NCI-H69 (cell line): ENCODE measurements around the gene YY1AP1.
"Not testable (repeated sequence)": the region's sequence is repeated elsewhere in the genome, so short reads cannot be mapped to it uniquely, and the experiment has no call there.

ENCODE experiments used
- DNase-seq: peaks from one replicate; lab custom pipeline; 2025; lab: John Stamatoyannopoulos, UW

Gene YY1AP1

DNA sequence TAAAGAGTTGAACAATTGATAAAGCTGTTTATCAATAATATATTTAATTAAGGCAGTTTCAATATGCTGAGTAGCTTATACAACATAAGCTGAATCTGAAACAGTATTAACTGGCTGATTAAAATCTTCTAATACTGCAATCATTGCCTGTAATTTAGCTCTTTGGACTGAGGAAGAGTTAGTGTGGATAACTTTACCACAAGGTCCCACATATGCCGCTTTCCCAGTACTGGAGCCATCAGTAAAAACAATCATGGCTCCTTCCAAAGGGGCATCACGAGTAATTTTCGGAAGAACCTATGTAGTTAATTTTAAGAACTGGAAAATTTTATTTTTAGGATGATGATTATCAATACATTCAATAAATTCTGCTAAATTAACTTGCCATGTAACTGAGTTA is 7.0 kb upstream of the YY1AP1 start:
- DNase-seq, result no peak

DNA sequence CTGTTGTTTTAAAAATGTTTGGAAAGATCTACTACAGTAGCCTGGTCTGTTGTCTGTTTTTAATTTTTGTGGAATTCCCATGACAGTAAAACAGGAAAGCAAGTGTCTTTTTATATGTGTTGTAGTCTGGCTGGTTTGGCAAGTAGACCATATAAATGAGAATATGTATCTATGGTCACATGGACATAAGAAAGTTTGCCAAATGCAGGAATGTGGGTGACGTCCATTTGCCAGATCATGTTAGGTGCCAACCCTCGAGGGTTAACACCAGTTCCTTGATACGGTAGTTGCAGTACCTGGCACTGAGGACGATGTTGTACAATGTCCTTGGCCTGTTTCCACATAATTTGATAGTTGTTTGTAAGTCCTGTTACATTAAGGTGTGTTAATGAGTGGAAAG is 6.5 kb upstream of the YY1AP1 start:
- no peak for DNase-seq

DNA sequence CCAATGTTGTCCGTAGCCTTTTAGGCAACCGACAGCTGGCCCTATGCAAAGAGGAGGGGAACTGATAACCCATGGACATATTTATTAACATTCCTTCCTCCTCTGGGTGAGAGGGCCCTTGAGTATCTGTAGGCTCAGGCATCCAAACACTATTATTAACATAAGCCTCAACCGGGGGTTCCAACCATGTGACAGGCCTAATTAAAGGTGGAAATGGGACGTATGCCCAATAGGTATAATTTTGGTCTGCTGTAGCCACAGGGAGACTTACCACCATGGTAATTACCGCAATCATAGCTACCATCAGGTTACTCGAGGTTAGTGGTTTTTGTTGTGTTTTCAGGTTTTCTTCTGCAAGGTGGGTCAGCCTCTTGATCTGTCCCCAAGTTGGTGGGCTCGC is 5.6 kb upstream of the YY1AP1 start:
- DNase-seq, result peak; percentile 82

- no peak for DNase-seq
These were observed 3.5 kb upstream of the YY1AP1 start for GRCh38 chr1:155691992-155692528.

DNA sequence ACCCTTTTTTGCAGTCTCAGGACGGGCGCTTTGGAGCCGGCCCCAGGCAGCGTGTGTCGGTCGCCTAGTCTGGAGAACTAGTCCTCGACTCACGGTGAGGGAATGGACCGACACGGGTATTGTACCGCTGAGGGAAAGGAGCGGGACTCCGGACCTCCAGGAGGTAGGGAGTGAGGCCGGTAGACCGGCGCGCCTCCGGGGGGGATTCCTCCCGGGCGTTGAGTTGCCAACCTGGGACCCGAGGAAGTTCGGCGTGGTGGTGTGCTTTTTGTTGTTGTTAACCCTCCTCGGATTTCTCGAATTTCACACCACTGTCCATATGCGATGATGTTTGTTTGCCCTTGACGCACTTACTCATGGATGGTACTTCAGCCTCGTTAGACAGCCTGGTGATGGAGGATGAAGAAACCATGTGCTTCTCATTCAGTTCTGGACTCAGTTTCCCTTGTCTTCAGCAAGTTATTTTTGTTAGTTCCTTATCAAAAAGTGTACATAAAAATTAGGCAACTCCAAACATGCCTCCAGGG is 570 bp upstream of the YY1AP1 start, which contains the start of gene DAP3:
TSS of gene DAP3 (plus strand) at position 11 of the 527 bp plus-strand sequence. CDS start 20,689 bp downstream, outside the sequence.
- not testable (repeated sequence) for DNase-seq

- not testable (repeated sequence) for DNase-seq
These were observed 760 bp downstream of the YY1AP1 start for GRCh38 chr1:155687705-155688323.

- DNase-seq, result no peak
These were observed 6.8 kb downstream of the YY1AP1 start for GRCh38 chr1:155681776-155682175.

GRCh38 chr1:155680531-155680930 is 8.0 kb downstream of the YY1AP1 start:
- no peak for DNase-seq

DNA sequence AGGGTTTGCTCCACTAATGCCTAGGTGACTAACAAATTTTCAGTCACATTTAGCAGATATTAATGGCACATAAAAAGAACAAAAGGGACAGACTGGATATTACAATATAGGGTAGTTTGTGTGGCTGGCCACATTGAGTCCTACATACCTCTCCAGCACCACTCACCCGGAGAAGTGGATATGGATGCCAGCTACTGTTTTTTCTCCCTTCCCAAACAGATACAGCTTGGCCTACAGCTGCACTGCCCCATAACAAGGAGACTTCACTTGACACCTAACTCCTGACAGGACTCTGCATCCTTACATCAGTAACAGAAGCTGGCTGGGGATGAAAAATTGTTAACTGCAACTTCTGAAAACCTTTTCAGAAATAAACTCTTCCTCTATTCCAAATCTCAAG is 9.6 kb downstream of the YY1AP1 start:
- DNase-seq, result not testable (repeated sequence)

DNA sequence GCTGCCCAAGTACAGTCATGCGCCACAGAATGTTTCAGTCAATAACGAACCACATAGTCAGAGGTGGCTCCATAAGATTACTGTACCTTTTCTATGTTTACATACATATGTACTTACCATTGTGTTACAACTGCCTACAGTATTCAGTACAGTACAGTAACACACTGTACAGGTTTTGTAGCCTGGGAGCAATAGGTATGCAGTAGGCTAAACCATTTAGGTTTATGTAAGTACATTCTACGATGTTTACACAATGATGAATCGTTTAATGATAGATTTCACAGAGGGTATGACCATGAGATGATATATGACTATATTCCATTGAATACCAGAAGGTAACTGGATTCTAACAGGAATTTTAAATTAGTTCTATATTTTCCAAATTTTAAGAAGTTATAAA is 10.5 kb downstream of the YY1AP1 start:
- DNase-seq, result peak; percentile 23

DNA sequence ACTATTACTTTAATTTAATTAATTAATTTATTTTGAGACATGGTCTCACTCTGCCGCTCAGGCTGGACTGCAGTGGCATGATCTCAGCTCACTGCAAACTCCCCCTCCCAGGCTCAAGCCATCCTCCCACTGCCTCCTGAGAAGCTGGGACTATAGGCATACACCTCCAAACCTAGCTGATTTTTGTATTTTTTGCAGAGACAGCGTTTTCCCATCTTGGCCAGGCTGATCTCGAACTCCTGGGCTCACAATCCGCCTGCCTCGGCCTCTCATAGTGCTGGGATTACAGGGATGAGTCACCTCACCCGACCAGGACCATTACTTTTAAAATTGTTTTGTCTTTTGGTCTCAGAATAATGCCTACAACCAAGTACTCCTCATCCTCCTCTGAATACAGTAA is 15.6 kb downstream of the YY1AP1 start:
- DNase-seq, result no peak

GRCh38 chr1:155671750-155672149 is 16.8 kb downstream of the YY1AP1 start:
- DNase-seq, result no peak

- no peak for DNase-seq
These were observed 19.1 kb downstream of the YY1AP1 start for GRCh38 chr1:155669233-155670162.

- DNase-seq, result not testable (repeated sequence)
These were observed 27.3 kb downstream of the YY1AP1 start for GRCh38 chr1:155661239-155661638.

DNA sequence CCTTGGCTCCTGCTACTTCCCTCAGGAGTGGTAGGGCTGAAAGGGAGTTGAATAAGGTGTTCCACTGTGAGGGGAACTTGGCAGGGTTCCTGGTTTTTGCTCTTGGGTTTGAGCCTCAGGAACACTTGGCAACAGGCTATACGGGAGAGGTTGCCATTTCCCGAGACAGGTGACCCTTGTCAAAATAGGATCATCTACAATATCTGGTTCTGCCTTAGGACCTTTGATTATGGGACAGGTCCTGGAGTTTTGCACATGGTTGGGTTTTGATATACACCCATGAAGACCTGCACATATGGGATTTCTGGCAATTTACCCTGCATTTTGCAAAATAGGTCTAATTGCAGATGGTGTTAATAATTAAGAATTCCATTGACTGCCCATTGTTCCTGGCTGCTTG is 31.1 kb downstream of the YY1AP1 start:
- peak; percentile 63 for DNase-seq

- DNase-seq, result no peak
These were observed 35.6 kb downstream of the YY1AP1 start for GRCh38 chr1:155652951-155653350.

DNA sequence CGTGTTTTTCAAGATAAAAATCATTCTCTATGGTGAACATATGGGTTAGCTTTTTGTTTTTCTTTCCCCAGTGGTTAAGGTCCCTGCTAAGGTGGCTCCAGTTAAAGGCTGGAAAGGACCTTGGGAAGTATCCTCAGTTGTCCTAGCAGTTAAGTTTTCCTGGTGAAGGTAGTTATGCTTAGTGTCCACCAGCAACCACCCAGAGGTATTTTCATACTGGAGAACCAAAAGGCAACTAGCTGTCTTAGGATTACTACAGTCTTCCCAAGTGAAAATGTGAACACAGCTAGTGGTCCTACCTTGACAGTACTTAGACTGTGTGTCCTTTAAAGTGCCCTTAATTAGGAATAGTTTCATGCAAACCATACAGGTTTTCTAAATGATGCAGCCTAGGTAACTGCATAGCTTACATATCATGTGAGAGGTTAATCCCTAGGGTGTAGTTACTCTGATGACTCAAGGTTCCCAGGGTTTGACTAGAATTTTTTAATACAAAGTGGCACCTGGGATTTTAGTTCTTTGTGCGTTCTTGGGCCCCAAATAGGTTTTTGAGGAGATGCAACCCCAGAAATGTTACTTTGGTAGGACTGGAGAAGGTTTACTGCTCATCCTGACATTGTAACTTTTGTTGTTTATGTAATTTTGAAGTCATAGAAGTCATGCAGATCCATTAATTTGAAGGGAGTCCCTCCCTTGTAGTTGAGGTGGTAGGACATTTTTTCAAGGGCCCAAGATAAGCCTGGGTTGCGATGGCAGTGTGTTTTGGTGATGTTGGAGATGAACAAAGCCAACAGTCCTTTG is 36.5 kb downstream of the YY1AP1 start:
- peak; percentile 51 for DNase-seq

DNA sequence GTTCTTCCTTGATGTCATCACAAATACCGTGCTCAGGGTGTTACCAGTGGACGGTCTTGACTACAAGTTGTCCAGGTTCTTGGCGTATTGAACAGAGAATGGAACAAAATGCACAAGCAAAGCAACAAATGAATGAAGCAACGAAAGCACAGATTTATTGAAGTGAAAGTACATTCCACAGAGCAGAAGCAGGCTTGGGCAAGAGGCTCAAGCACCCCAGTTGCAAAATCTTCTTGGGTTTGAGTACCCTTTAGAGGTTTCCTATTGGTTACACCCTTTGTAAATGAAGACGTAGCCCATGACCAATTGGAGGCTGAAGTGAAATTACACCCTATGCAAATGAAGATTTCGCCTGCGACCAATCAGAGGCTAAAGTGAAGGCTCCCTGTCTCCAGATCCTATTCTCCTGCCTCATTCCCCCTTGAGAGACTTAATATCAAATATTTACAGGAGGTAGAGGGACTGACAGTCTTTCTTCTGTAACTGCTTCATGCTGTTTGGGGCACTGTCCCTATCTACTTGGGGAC is 38.3 kb downstream of the YY1AP1 start:
- no peak for DNase-seq

GRCh38 chr1:155649676-155650075 is 38.9 kb downstream of the YY1AP1 start:
- no peak for DNase-seq

DNA sequence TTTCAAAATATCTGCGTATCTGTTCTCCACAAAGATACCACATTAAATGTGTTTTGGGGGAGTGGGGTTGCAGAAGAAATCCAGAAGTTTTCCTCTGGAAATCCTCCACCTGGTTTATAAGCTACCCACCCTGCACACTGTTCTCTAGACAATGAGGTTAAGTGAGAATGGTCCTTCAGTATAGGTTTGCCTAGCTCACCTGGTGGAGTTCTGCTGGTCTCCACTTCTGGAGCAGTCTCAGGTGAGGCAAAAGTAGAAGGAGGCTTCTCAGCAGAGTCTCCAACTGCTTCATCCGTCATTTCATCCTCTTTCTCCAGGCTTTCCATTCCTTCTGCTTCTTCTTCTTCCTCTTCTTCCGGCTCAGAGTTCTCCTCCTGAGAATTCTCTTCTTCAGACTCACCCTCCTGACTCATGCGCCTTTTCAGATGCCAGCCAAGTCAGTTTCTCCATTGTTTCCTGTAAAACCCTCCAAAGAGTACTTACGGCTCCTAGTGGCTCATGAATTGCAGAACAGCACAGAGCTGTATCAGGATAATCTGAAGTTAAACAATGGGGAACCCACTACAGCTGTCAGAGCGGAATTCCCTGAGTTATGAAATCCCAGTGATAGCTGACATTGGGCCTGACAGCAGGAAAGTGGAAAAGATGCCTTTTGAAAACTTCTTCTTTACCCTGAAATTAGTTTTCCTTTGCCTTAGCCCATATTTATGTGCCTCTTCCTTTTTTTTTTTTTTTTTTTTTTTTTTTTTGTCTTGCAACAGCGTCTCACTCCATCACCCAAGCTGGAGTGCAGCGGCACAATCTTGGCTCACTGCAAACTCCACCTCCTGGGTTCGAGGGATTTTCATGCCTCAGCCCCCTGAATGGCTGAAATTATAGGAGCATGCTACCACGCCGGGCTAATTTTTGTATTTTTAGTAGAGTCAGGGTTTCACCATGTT is 40.1 kb downstream of the YY1AP1 start:
- peak; percentile 42 for DNase-seq
